T-helper 2 cell treated with Interferon-gamma antibody and Interleukin-4, amounts not matched to agents 100 ng/mL and 5 ng/mL, for 36 hours (primary cell): Measurements from ENCODE around the gene RCN2. TPM values are rescaled to one million over a fixed set of nuclear protein-coding genes. Genes with fewer than 3 reads are reported as not detected.
"Not testable (repeated sequence)": the region's sequence is repeated elsewhere in the genome, so short reads cannot be mapped to it uniquely, and the experiment has no call there.

Source experiments
- intact Hi-C: fragments of 100-400 bp; cut with micrococcal nuclease; formaldehyde crosslinking; loops from one replicate; pipeline ENCODE4 v1.15.1; 2023
- total RNA-seq: library from RNA; stranded (reverse); gene quantifications from 2 replicates; pipeline ENCODE4 v1.2.3, GENCODE V29; 2022

Gene RCN2
- total RNA-seq, 1 donor from 2014 or later: 27.3 TPM

- intact Hi-C loops: loop anchor here (1.0 to 5.0 kb wide), 4 partner anchors 26 to 140 kb away; partner anchors contain the start of genes PSTPIP1, SCAPER and TSPAN3
These were observed 635 bp upstream of the RCN2 start for GRCh38 chr15:76930831-76931396.

- intact Hi-C loops: loop anchor here (5.0 kb wide), 1 partner anchor 90 kb away; no protein-coding TSS in a partner anchor
These were observed 802 bp downstream of the RCN2 start for GRCh38 chr15:76932135-76932966.

GRCh38 chr15:76935620-76936019 is 4.1 kb downstream of the RCN2 start:
- intact Hi-C loops: no loop called here

- intact Hi-C loops: no loop called here
These were observed 5.1 kb downstream of the RCN2 start for GRCh38 chr15:76936671-76937070.

- intact Hi-C loops: no loop called here
These were observed 7.2 kb downstream of the RCN2 start for GRCh38 chr15:76938752-76939151.

GRCh38 chr15:76939715-76940114 is 8.2 kb downstream of the RCN2 start:
- intact Hi-C loops: no loop called here

- intact Hi-C loops: no loop called here
These were observed 10.1 kb downstream of the RCN2 start for GRCh38 chr15:76941636-76942035.

GRCh38 chr15:76942331-76942730 is 10.8 kb downstream of the RCN2 start:
- intact Hi-C loops: no loop called here

- intact Hi-C loops: no loop called here
These were observed 14.0 kb downstream of the RCN2 start for GRCh38 chr15:76945494-76946093.

GRCh38 chr15:76947454-76947853 is 15.9 kb downstream of the RCN2 start:
- intact Hi-C loops: no loop called here

GRCh38 chr15:76951220-76951619 is 19.7 kb downstream of the RCN2 start:
- intact Hi-C loops: no loop called here

GRCh38 chr15:76953913-76954312 is 22.4 kb downstream of the RCN2 start:
- intact Hi-C loops: no loop called here

GRCh38 chr15:76954744-76955143 is 23.2 kb downstream of the RCN2 start:
- intact Hi-C loops: no loop called here

- intact Hi-C loops: no loop called here
These were observed 29.9 kb downstream of the RCN2 start for GRCh38 chr15:76961268-76962011.

- intact Hi-C loops: no loop called here
These were observed 30.9 kb downstream of the RCN2 start for GRCh38 chr15:76962337-76963013.

- intact Hi-C loops: no loop called here
These were observed 32.0 kb downstream of the RCN2 start for GRCh38 chr15:76963596-76963995.

- intact Hi-C loops: no loop called here
These were observed 32.6 kb downstream of the RCN2 start for GRCh38 chr15:76964157-76964556.

- intact Hi-C loops: not testable (repeated sequence)
These were observed 34.5 kb downstream of the RCN2 start for GRCh38 chr15:76966051-76966450.

- intact Hi-C loops: no loop called here
These were observed 35.5 kb downstream of the RCN2 start for GRCh38 chr15:76967067-76967466.

- intact Hi-C loops: no loop called here
These were observed 36.8 kb downstream of the RCN2 start for GRCh38 chr15:76968306-76968705.
